GM21786 (cell line): ENCODE data around the gene HELQ.
"Not testable (repeated sequence)": the region's sequence is repeated elsewhere in the genome, so short reads cannot be mapped to it uniquely, and the experiment has no call there.

ENCODE experiments used
- ATAC-seq: cut with Tn5 transposase; IDR thresholded peaks from one replicate; pipeline ENCODE4 v1.9.1; 2021; ENCODE audit not compliant: unreplicated experiment

Gene HELQ

DNA sequence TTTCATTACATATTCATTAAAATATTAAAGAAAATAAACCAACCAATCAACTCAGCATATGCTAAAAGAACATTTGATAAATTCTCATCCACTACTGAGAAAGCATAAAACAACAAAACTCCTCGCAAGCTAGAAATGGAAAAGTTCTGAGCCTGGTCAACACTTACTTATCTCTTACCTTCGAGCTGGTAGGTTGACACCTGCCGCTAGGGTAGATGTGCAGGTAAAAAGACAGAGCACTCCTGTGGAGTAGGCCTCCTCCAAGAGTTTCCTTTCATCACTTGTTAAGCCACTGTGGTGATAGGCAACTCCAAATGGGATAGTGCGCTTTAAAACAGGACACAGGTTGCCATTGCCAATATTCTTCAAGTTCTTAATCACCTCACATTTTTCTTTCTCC is 18.9 kb downstream of the HELQ start:
- ATAC-seq = no peak

DNA sequence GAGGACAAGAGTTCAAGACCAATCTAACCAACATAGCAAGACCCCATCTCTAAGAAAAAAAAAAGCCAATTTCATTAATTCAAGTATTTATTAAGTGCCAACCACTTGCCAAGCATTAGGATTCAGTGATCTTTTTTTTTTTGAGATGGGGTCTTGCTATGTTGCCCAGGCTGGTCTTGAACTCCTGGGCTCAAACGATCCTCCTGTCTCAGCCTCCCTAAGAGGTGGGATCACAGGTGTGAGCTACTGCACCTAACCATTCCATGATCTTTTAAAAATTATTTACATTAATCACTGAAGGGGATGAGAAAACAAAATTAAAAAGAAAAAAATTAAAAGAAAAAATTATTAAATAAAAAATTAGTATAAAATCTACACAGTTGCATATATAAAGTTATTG is 24.4 kb downstream of the HELQ start:
- no peak for ATAC-seq

DNA sequence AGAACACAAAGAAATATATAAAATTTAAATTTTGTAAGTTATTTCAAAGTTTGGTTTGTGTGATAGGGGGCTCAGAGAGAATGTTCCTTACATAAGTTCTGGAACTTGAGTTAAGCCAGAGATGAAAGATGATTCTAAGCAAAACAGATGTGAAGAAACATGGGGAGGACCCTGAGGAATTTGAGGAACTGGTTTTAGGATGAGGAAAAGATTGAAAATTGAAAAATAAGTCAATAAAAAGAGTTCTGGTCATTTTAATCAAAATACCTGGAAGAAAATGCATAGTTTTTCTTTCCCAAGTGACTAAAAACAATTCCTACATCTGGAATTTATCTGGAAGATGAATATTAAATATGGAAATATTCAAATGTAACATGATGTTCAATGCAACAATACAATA is 37.4 kb downstream of the HELQ start:
- ATAC-seq = no peak

DNA sequence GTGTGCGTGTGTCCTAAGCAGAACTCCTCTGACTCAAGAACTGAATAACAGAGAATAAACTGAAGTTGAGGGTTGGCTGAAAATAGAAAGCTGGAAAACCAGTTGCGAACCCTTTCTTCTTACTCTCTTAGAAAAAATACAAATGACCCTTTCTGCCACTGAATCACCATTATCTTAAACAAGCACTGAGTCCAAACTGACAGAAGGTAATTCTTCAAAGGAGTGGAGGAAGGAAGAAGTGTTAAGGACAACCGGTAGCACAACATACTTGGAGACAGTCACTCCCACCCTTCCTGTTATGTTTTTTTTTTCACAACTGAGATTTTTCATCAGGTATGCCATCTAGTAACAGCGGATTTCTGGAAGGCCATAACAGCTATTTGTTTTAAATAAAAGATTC is 38.1 kb downstream of the HELQ start:
- no peak for ATAC-seq

DNA sequence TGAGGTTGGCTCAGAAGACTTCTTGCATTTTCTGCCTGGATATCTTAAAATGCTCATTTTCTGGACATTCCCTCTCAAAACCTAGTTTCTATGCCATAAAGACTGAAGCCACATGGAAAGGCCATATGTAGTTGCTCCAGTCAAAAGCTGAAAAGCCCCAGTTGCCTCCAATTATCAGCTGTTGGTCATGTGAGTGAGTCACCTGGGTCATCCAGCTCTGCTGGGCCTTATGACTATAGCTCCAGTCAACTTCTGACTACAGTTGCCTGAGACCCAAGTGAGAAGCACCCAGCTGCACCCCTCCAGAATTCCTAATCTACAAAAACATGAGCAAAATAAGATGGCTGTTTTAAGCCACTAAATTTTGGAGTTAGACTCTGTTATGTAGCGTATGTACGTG is 41.9 kb downstream of the HELQ start:
- no peak for ATAC-seq

DNA sequence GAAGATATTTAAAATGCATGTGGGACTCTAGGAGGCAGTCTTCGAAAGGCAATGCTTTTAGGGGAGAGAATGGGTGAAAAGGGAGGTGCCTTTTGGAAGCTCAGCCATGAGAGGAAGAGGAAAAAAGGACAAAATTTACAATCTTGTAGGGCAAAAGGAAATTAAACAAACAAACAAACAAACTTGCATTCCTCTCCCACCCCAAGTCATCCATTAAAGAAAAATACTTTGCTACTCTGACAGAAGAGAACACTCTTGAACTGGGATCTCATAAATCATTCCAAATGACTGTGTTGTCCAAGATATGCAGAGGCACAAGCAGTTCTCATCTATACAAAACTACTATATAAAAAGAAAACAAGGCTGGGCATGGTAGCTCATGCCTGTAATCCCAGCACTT is 46.7 kb downstream of the HELQ start:
- no peak for ATAC-seq

DNA sequence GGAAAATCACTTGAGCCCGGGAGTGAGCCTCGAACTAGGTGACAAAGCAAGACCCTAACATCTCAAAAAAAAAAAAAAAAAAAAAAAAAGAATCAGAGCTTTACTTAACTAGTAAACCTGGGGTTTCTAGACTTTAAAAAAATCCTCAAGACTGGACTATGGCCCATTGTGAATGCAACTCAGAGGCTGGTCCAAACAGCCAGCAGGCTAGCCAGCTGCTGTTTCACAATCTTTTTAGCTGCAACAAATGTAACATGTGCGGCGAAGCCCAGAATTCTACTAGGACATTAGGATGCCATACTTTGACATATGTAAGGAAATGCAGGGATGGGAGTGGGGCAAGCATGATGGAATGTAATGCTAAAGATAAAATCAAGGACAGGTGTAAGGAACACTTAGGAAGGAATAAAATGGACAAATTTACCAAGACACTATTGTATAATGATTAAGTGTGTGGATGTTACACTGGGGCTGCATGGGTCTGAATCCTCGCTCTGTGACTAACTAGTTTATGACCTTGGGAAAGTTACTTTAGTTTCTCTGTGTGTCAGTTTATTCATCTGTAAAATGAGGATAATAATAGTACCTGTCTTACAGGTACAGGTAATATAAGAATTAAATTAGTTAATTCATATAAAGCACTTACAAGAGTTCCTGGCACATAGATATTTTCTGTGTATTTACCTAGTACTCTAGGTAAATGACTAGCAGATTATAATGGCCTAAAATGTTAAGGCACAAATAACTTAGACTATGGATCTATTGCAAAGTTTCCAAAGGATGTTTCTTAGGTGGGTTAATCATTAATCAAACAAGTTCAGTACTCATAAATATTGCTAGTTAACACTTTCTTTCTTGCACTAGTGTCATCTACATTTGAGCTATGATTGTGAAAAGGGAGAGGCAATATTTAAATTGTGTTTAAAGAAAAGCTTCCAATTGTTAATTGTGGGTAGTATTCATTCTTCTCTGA is 49.5 kb downstream of the HELQ start:
- ATAC-seq = no peak

DNA sequence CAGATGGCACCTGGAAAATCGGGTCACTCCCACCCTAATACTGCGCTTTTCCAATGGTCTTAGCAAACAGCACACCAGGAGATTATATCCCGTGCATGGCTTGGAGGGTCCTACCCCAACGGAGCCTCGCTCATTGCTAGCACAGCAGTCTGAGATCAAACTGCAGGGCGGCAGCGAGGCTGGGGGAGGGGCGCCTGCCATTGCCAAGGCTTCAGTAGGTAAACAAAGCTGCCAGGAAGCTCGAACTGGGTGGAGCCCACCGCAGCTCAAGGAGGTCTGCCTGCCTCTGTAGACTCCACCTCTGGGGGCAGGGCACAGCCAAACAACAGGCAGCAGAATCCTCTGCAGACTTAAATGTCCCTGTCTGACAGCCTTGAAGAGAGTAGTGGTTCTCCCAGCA is 57.5 kb downstream of the HELQ start:
- not testable (repeated sequence) for ATAC-seq

DNA sequence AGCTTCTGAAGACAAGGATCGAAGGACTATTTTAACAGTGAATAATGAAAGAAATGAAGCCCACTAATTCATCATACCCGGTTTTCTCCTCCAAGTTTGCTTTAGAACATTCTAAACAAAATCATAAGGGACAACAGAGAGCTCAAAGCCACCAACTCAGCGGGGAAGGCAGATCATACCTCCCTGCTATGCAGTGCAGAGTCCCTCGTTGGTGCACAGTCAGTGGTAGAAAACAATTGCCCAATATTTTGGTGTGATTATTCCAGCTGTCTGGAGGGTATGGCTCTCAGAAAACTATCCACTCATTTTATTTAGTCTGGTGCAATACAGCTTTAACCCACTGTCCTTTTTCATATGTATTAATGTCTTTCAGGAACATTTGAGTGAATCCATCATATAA is 61.7 kb downstream of the HELQ start:
- ATAC-seq = no peak

DNA sequence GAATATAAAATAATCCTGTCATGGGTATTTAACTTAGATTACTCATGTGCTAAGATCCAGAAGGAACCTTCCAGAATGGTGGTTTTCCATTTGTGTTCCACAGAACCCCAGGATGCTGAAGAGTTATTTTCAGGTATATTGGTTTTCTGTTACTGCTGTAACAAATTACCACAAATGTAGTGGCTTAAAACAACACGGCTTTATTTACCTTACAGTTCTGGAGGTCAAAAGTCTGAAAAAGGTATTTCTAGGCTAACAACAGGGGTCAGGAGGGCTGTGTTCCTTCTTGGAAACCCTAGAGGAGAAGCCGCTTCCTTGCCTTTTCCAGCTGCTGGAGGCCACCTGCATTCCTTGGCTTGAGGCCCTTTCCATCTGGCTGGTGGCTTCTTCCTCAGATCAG is 63.1 kb downstream of the HELQ start:
- no peak for ATAC-seq

DNA sequence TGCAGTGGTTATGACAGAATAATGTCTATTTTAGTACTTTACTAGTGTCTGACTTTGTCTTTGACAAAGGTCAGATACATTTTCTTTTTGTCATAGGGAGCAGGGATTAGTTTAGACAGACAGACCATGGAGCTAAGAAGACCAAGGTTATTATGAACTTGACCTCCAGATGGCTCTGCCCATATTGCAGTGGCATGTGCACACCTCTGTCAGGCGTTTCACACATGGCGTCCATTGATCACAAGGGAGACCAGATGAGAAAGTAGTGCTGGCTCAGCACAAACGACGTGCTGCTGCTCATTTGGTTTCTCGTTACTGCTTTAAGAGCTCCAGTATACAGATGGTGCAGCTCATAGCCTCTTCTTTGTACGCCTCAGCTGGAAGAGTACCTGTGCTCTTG is 64.7 kb downstream of the HELQ start:
- ATAC-seq = no peak

DNA sequence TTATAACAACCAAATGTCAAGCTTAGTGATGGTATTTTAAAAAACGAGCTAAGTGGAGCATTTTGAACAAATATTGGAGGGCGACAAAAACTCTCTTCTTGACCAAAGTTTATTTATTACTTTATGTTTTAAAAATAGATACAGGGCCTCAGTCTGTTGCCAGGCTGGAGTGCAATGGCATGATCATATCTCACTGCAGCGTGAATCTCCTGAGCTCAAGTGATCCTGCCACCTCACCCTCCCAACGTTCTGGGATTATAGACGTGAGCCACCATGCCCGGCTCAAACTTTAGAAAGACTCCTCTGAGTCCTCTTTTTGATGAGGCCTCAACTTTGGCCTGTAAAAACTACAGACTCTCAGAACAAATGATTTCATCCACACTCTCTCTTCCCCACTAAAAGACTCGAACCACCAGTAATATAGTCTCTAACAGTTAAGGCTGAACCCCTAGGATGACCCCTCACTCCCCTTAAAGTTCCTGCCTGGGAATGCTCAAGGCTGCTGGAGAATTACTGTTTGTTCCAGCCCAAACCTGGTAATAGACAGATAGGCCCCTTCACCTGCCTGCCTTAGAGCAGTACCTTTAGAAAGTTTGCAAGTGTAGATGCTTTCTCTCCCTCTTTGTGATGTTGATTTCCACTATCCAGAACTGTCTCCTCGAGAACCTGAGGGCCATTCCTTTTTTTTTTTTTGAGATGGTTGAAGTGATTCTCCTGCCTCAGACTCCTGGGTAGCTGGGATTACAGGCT is 65.7 kb downstream of the HELQ start:
- ATAC-seq = no peak

DNA sequence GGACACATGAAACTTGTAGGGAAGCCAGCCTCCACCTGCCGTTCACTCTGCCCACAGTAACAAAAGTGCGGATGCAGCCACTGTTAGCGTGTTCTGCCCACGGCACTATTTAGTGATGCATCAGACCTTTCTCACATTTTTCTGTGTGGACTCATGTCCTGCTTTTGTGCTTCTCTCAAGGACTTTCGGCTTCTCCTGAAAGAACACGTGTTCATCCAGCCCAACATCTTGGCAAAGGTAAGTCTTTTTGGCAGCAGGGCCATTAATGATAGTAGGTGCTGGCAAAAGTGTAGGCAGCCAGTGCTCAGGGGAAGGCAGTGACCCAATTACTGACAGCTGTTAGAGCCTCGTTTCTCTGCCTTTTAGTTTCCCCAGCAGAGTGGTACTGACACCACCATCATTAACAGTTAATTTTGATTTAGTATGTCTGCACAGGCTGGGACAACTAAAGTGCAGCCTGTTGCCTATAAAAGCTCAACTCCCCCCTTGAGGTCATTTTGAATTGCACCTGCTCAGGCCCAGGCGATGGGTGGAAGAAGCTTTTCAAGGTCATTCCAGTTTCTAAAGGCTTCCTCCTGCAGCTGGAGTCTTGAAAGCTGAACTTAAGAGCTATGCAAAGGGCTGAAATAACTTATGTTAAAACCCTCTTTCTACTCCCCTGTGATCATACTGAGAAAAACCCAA is 66.4 kb downstream of the HELQ start:
- ATAC-seq = no peak

DNA sequence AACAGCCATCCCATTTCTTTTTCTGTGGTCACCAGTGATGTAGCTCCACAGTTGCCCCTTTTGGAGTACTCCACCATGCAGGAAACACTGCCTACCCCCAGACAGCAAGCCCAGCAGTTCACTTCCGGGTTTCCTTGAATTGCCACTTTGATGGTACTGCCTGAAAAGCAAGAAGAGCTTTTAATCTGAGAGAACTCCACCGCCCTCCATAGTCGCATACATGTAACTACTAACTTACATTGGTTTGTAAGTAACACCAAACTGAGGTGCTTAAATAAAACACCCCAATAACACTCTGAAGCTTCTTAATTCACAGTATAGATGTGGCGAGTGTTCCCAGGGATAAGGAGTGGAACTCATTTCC is 67.3 kb downstream of the HELQ start:
- no peak for ATAC-seq

DNA sequence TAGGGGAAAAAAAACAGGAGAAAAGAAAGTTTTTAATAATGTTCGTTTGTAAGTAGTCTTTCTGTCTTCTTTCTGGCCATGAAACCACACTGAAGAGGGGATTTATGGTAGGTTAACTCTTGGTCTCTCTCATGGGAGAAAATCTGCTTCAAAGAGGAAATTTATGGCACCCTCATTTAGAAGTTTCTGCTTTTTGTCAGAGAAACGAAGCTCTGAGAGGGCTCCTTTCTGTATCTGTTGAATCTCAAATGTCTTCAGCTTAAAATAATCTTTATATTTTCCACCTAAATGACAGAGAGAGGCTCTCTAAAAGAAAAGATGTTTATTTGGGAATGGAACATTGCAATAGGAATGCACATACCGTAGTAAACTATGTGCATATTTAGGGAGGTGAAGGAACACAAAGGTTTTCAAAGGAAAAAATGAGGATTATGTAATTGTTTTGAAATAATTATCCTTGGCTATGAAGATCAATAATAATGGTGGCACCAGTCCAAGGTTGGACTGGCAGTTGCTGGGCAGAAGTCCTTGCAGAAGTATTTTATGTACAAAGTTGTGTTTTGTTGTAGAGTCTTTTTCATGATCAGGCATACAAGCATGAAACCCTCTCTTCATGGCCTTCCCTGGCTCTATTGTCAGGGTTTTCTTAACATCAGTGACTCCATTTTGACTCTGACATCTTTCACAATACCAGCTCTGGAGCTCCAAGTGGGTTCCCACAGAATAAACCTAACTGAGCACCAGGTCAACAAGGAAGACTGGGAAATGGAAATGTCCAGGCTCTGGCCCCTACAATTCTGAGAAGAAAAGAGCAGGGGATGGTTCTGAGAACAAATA is 67.9 kb downstream of the HELQ start:
- ATAC-seq = no peak

DNA sequence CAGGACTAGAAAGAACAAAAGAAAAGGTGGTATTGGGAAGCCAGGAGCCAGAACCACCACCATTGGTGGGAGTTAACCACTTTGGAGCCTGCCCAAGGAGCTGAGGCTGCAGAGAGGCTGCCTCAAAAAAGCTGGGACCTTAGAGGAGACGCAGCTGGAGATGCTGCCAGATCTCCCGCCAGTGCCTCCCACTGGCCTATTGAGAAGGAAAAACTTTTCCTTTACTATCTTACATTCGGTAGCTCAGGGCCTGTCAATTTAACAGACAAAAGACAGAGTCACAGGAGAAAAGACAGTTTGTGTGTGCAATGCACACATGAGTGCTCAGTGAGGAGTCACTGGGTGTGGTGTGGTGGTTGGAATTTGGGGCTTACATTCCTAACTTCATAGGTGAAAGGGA is 68.6 kb downstream of the HELQ start:
- no peak for ATAC-seq

DNA sequence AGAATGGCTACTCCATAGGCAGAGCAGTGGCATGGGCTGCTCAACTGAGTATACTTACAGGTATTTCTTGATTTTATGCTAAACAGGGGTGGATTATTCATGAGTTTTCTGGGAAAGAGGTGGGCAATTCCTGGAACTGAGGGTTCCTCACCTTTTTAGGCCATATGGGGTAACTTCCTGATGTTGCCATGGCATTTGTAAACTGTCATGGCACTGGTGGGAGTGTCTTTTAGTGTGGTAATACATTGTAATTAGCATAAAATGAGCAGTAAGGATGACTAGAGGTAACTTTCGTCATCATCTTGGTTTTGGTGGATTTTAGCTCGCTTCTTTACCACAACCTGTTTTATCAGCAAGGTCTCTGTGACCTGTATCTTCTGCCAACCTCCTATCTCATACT is 72.8 kb downstream of the HELQ start:
- no peak for ATAC-seq

DNA sequence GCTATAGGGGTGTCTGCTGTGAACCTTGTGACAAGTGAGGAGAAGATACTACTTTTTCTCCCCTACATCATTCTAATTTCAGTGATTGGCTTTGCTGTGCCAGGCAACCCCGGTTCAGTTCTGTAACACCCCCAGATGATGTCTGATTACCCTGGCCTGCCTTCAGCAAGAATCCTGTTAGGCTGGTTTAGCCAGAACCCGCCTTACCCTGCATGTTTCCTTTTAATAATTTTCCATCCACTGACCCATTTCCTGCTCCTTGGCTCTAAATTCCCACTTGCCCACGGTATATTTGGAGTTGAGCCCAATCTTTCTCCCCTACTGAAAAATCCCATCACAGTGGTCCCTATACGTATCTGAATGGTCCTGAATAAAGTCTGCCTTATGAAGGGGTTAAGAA is 74.5 kb downstream of the HELQ start:
- no peak for ATAC-seq

DNA sequence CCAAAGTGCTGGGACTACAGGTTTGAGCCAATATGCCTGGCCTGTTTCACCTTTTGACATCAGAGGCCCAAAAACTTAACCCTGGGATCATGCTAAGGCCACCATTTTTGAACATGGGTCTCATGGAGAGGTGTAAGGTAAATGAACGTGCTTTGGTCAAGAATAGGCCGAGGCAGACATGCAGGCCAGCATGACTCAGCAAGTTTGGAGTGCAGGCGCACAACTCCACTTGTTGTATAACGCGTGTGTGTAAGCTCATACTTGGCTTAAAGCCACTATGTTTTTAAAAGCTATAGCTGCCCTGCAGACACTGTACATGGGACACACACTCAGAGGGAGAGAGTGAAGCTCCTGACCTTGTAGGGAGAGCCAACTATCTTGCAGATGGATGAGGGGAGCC is 77.2 kb downstream of the HELQ start:
- no peak for ATAC-seq

DNA sequence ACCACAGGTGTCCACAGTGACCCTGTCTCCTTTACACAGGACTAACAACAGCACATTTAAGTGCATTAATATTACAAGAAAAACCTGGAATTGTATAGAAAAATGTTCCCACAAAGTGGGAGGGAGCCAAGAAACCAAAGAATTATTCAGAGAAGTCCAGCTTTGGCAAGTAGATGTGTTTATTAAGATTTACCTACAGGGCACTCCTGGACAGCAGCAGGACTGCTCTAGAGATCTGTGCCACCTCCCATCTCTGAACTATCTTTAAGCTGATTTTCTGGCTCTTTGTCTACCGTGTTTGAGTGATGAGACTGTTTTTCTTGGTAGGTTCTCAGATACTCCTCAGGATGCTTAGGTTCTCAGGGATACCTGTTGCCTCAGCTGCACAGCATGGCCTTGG is 82.7 kb downstream of the HELQ start:
- ATAC-seq = no peak

DNA sequence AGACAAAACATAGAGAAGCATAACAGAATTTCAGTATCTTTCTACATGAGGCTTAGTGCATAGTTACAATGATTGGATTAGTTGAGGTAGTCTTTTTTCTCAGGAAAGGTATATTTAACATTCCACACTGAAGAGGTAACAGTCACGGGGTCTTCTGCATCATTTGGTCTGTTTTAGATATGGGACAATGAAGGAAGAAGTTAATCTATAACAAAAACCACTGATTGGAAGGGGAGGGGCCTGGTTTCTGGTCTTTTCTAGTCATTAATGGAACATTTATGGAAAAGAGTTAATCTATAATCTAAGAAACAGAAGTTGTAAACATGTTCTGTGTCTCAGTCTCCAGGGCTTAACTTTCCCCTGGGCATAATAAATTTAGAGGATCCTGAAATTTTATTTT is 83.7 kb downstream of the HELQ start:
- no peak for ATAC-seq
